Measurements from ENCODE around the gene CYTH1. TPM values are rescaled to one million over a fixed set of nuclear protein-coding genes. Genes with fewer than 3 reads are reported as not detected.

CYTH1 gene
- polyA plus RNA-seq, 1 of the 3 experiments (the other 2 are of a cell fraction) = 23.8 TPM

DNA sequence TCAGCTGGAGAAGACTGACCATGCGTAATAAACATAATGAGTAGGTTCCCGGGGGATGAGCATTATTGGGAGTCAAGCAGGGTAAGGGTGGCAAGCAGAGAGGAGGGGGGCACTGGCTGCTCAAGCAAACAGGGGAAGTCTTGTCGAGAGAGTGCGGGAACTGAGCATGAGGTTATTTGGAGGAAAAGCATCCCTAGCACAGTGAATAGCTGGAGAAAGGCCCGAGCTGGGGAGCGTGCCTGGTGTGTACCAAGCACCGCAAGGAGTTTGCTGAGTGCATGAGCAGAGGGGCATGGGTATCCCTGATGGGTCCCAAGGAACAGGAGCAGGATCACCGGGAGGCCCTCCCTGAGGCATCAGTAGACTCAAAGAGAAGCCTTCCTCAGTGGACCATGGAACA is 17.2 kb downstream of the CYTH1 start:
- no peak overlapping the region for H3K27ac ChIP-seq (ENCODE audit: low read depth in 2 of 2, low read length in 1 of 2)
- no peak overlapping the region for H3K4me2 ChIP-seq
- 95% methylated on average over 8 of the region's 8 CpGs for WGBS (ENCODE audit: low lambda C conversion rate)
- H3K36me3 ChIP-seq (replicated peaks in 1 of 2; ENCODE audit: control insufficient read depth in 1 of 2, insufficient read depth in 2 of 2, low read length in 1 of 2) = no peaks in the 10 kb centered on the region
- ChIA-PET POLR2A (no interaction called here), CTCF (interaction anchor here (1.1 to 1.6 kb wide), 2 partner anchors 10 to 33 kb away, joined by 3 to 7 read pairs; no protein-coding TSS in a partner anchor)
- no peak for DNase-seq
- no peaks in the 10 kb centered on the region for H3K9me3 ChIP-seq
- H3K9me2 ChIP-seq = no peaks in the 10 kb centered on the region
- TF ChIP-seq, protein P1, sequence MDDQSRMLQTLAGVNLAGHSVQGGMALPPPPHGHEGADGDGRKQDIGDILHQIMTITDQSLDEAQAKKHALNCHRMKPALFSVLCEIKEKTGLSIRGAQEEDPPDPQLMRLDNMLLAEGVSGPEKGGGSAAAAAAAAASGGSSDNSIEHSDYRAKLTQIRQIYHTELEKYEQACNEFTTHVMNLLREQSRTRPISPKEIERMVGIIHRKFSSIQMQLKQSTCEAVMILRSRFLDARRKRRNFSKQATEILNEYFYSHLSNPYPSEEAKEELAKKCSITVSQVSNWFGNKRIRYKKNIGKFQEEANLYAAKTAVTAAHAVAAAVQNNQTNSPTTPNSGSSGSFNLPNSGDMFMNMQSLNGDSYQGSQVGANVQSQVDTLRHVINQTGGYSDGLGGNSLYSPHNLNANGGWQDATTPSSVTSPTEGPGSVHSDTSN (IDR thresholded peaks at IDR 0.05) = no peak
- TF ChIP-seq GATA2 (CRISPR knock-in tag; IDR thresholded peaks at IDR 0.05) (no peak), ELF1 (IDR thresholded peaks at IDR 0.05) (no peak), FOXM1 (IDR thresholded peaks at IDR 0.05; ENCODE audit: low read depth) (no peak), CTCF (IDR thresholded peaks at IDR 0.05) (no peak), RFX5 (IDR thresholded peaks at IDR 0.05; ENCODE audit: low read length) (no peak), SMC3 (IDR thresholded peaks at IDR 0.05; ENCODE audit: low read depth, low read length) (no peak), SIN3A (IDR thresholded peaks at IDR 0.05; ENCODE audit: borderline replicate concordance, low read depth, low read length) (no peak), FOXJ3 (CRISPR knock-in tag; IDR thresholded peaks at IDR 0.05) (no peak), FOSL2 (IDR thresholded peaks at IDR 0.05; ENCODE audit: borderline replicate concordance, low read depth) (no peak), TEAD4 (IDR thresholded peaks at IDR 0.05; ENCODE audit: borderline replicate concordance, insufficient read depth) (no peak), MEF2A (IDR thresholded peaks at IDR 0.05; ENCODE audit: borderline replicate concordance, low read depth) (no peak)
- peaks cover 88% of the 10 kb centered on the region for H3K79me2 ChIP-seq (ENCODE audit: insufficient read depth)
- no peak overlapping the region for H3K9ac ChIP-seq
- peaks cover 13% of the 10 kb centered on the region for H3F3A ChIP-seq (replicated peaks; ENCODE audit: insufficient read depth)
- H4K20me1 ChIP-seq (ENCODE audit: insufficient read depth) = peaks cover 38% of the 10 kb centered on the region
- H2AFZ ChIP-seq (ENCODE audit: low read depth) = no peak overlapping the region
- no peak overlapping the region for H3K4me3 ChIP-seq (ENCODE audit: low read depth in 2 of 2, low read length in 1 of 2)
- H3K27me3 ChIP-seq (ENCODE audit: insufficient read depth) = no peaks in the 10 kb centered on the region
- H3K4me1 ChIP-seq (ENCODE audit: control insufficient read depth in 1 of 2, insufficient read depth in 2 of 2, low read depth in 1 of 2, low read length in 1 of 2) = peaks cover 0 to 20% of the 10 kb centered on the region in 2 experiments; a peak in 2 of 4 replicates

DNA sequence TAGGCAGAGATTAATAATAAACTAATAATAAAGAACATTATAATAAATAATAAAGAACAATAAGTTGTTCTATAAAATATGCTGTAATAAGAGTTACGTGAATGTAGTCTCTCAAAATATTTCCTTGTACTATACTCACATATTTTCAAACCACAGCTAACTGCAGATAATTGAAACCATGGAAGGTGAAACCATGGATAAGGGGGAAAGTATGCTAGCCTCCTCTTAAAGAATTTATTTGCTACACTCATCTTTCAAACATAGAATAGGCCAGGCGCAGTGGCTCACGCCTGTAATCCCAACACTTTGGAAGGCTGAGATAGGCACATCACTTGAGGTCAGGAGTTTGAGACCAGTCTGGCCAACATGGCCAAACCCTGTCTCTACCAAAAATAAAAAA is 18.5 kb downstream of the CYTH1 start:
- H3K9me3 ChIP-seq = no peaks in the 10 kb centered on the region
- TF ChIP-seq POLR2AphosphoS5 (IDR thresholded peaks at IDR 0.05; ENCODE audit: low read depth, low read length) (0 out of 2 replicates have a peak, but pooled peaks have one; percentile 33), YY1 (IDR thresholded peaks at IDR 0.05; ENCODE audit: low read depth) (no peak), EP300 (IDR thresholded peaks at IDR 0.05; ENCODE audit: borderline replicate concordance in 1 of 2, low read depth in 1 of 2, low read length in 1 of 2) (0 out of 4 replicates have a peak, but pooled peaks of 1 of the 2 experiments have one; percentile 18), SIN3A (IDR thresholded peaks at IDR 0.05; ENCODE audit: borderline replicate concordance, low read depth, low read length) (no peak), TAF1 (IDR thresholded peaks at IDR 0.05; ENCODE audit: borderline replicate concordance, low read depth, low read length) (no peak), RXRA (IDR thresholded peaks at IDR 0.05; ENCODE audit: borderline replicate concordance, low read depth) (no peak), TCF12 (IDR thresholded peaks at IDR 0.05) (peak; percentile 84), FOSL2 (IDR thresholded peaks at IDR 0.05; ENCODE audit: borderline replicate concordance, low read depth) (peak; percentile 26; the same call in 1 of the 2 replicates)
- TF ChIP-seq, protein P2, sequence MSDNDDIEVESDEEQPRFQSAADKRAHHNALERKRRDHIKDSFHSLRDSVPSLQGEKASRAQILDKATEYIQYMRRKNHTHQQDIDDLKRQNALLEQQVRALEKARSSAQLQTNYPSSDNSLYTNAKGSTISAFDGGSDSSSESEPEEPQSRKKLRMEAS (IDR thresholded peaks at IDR 0.05; ENCODE audit: low read depth) = peak; percentile 39; the same call in 1 of the 2 replicates
- no peak overlapping the region for H3K9ac ChIP-seq
- H3K27ac ChIP-seq (ENCODE audit: low read depth in 2 of 2, low read length in 1 of 2) = peak overlapping the region in 1 of 2 experiments; percentile 38; a peak in 1 of 4 replicates
- 45% methylated on average over 3 of the region's 3 CpGs for WGBS (ENCODE audit: low lambda C conversion rate)
- H3K4me2 ChIP-seq = peak overlapping the region; percentile 25; the same call in 1 of the 2 replicates
- ChIA-PET POLR2A (no interaction called here), CTCF (interaction anchor here (1.0 to 2.4 kb wide), 2 partner anchors 17 to 54 kb away, joined by 3 to 7 read pairs; no protein-coding TSS in a partner anchor)
- peaks cover 88% of the 10 kb centered on the region for H3K79me2 ChIP-seq (ENCODE audit: insufficient read depth)
- no peaks in the 10 kb centered on the region for H3K27me3 ChIP-seq (ENCODE audit: insufficient read depth)
- no peak overlapping the region for H3K4me3 ChIP-seq (ENCODE audit: low read depth in 2 of 2, low read length in 1 of 2)
- H3F3A ChIP-seq (replicated peaks; ENCODE audit: insufficient read depth) = peaks cover 13% of the 10 kb centered on the region
- no peaks in the 10 kb centered on the region for H3K9me2 ChIP-seq
- no peak overlapping the region for H2AFZ ChIP-seq (ENCODE audit: low read depth)
- peaks cover 42% of the 10 kb centered on the region for H4K20me1 ChIP-seq (ENCODE audit: insufficient read depth)
- H3K4me1 ChIP-seq (ENCODE audit: control insufficient read depth in 1 of 2, insufficient read depth in 2 of 2, low read depth in 1 of 2, low read length in 1 of 2) = peaks cover 11 to 28% of the 10 kb centered on the region in 2 experiments
- no peak for DNase-seq
- no peaks in the 10 kb centered on the region for H3K36me3 ChIP-seq (replicated peaks in 1 of 2; ENCODE audit: control insufficient read depth in 1 of 2, insufficient read depth in 2 of 2, low read length in 1 of 2)
